Erythroblast (primary cell): Measurements from ENCODE around the gene RBFOX1.

Experiments used
- DNase-seq, 2 experiments: peaks; one replicate each; lab custom pipeline; 2025; lab: John Stamatoyannopoulos, UW
- GATA1 ChIP-seq: IDR thresholded peaks from 2 replicates; pipeline ENCODE4 v1.6.1; 2011; ENCODE audit warnings: low read depth, mild to moderate bottlenecking, control low read depth, low read length, moderate library complexity
- POLR2A ChIP-seq: IDR thresholded peaks from 2 replicates; pipeline ENCODE4 v1.6.1; 2011; ENCODE audit warnings: mild to moderate bottlenecking, low read length

The RBFOX1 gene

GRCh38 chr16:7505495-7505894 is 172.8 kb downstream of the RBFOX1 start:
- no peak for DNase-seq
- TF ChIP-seq POLR2A (no peak), GATA1 (no peak)

- no peak for TF ChIP-seq GATA1
- TF ChIP-seq POLR2A = no peak
These were observed 173.7 kb downstream of the RBFOX1 start for GRCh38 chr16:7506363-7506762.

GRCh38 chr16:7508656-7509055 is 176.0 kb downstream of the RBFOX1 start:
- DNase-seq = no peak
- no peak for TF ChIP-seq POLR2A
- no peak for TF ChIP-seq GATA1

More at GRCh38 chr16:7506363-7506762, 173.7 kb downstream of the RBFOX1 start:
- no peak for DNase-seq

- DNase-seq = no peak
- no peak for TF ChIP-seq POLR2A
- TF ChIP-seq GATA1 = no peak
These were observed 177.4 kb downstream of the RBFOX1 start for GRCh38 chr16:7509963-7510601.

- TF ChIP-seq GATA1 (no peak), POLR2A (no peak)
- no peak for DNase-seq
These were observed 179.1 kb downstream of the RBFOX1 start for GRCh38 chr16:7511549-7512260.

- TF ChIP-seq POLR2A = no peak
- no peak for TF ChIP-seq GATA1
- no peak for DNase-seq
These were observed 179.9 kb downstream of the RBFOX1 start for GRCh38 chr16:7512503-7512902.

GRCh38 chr16:7513429-7513828 is 180.8 kb downstream of the RBFOX1 start:
- TF ChIP-seq GATA1 (no peak), POLR2A (no peak)
- DNase-seq = peak; percentile 3 to 36

GRCh38 chr16:7515543-7515942 is 182.9 kb downstream of the RBFOX1 start:
- TF ChIP-seq GATA1 = no peak
- no peak for TF ChIP-seq POLR2A
- no peak for DNase-seq

GRCh38 chr16:7517496-7517895 is 184.9 kb downstream of the RBFOX1 start:
- DNase-seq = no peak
- TF ChIP-seq POLR2A = no peak

GRCh38 chr16:7518158-7518557 is 185.5 kb downstream of the RBFOX1 start:
- no peak for DNase-seq
- TF ChIP-seq POLR2A (no peak), GATA1 (no peak)

GRCh38 chr16:7521834-7522233 is 189.2 kb downstream of the RBFOX1 start:
- TF ChIP-seq GATA1 = no peak
- no peak for TF ChIP-seq POLR2A
- no peak for DNase-seq

- TF ChIP-seq POLR2A (no peak), GATA1 (no peak)
- DNase-seq = no peak
These were observed 191.8 kb downstream of the RBFOX1 start for GRCh38 chr16:7524419-7524818.

GRCh38 chr16:7526736-7527135 is 194.1 kb downstream of the RBFOX1 start:
- no peak for DNase-seq
- TF ChIP-seq POLR2A (no peak), GATA1 (no peak)

- TF ChIP-seq GATA1 (no peak), POLR2A (no peak)
- no peak for DNase-seq
These were observed 199.9 kb downstream of the RBFOX1 start for GRCh38 chr16:7532534-7532933.
